ENCODE measurements around the gene ZFYVE19. TPM values are rescaled to one million over a fixed set of nuclear protein-coding genes. Genes with fewer than 3 reads are reported as not detected.
A peak's percentile ranks its signal among the peaks of the same experiment; 100 is the strongest.

Gene ZFYVE19
- total and polyA plus RNA-seq, 2 of the 13 experiments (the other 11 are each of a cell fraction or from before 2014, with no cell fraction given) = 23.3 to 44.0 TPM

DNA sequence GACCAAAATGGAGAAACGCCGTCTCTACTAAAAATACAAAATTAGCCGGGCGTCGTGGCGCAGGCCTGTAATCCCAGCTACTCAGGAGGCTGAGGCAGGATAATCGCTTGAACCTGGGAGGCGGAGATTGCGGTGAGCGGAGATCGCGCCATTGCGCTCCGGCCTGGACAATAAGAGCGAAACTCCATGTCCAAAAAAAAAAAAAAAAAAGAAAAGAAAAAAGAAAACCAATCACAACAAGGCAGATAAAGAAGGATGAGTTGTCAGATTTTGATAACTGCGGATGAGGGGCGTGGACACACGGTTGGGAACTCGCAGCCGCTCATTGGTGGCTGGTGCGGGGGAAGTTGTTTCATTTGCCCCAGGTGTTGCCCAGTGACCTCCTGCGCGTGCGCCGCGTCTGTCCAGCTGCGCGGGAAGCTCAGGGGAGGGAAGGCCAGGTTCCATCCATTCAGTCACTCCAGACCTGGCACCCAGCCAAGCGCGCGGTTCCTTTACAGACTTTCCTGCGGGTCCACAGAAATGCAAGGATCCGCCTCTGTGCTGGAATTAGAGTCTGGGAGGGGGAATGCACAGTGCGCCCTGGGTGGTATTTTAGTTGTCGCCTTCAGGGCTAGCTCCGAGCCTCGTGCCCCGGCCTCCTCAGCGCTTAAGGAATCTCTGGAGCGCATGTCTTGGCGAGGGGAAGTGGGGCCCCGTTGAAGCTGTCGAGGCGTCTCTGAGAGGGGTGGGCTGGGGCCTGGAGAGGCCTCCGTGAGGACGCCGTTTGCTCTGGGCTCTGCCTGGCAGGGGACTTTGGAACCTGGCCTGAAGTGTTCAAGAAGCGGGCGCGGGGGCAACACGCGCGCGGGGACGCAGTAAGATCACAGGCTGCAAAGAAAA, 43.7 kb upstream of the ZFYVE19 start (continued):
- TF ChIP-seq SRSF4 (IDR thresholded peaks at IDR 0.05; ENCODE audit: low read depth, low read length, poor library complexity, severe bottlenecking) = no peak
- 0 out of 2 replicates have a peak, but pooled peaks have one; percentile 25 for TF ChIP-seq ZNF709 (CRISPR knock-in tag; IDR thresholded peaks at IDR 0.05)
- TF ChIP-seq ZNF746 (CRISPR knock-in tag; IDR thresholded peaks at IDR 0.05) = peak; percentile 27; the same call in 1 of the 2 replicates
- peak; percentile 8 for TF ChIP-seq HDAC1 (CRISPR knock-in tag; IDR thresholded peaks at IDR 0.05)
- TF ChIP-seq TMF1 (CRISPR knock-in tag; IDR thresholded peaks at IDR 0.05; ENCODE audit: low read depth) = peak; percentile 77
- no peak for TF ChIP-seq ZNF24 (IDR thresholded peaks at IDR 0.05)
- TF ChIP-seq, protein P1, sequence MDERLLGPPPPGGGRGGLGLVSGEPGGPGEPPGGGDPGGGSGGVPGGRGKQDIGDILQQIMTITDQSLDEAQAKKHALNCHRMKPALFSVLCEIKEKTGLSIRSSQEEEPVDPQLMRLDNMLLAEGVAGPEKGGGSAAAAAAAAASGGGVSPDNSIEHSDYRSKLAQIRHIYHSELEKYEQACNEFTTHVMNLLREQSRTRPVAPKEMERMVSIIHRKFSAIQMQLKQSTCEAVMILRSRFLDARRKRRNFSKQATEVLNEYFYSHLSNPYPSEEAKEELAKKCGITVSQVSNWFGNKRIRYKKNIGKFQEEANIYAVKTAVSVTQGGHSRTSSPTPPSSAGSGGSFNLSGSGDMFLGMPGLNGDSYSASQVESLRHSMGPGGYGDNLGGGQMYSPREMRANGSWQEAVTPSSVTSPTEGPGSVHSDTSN (CRISPR knock-in tag; IDR thresholded peaks at IDR 0.05) = no peak
- no peak for TF ChIP-seq ZBTB3 (CRISPR knock-in tag; IDR thresholded peaks at IDR 0.05; ENCODE audit: borderline replicate concordance, low read depth)
- TF ChIP-seq ARHGAP35 (CRISPR knock-in tag; IDR thresholded peaks at IDR 0.05; ENCODE audit: borderline replicate concordance) = no peak
- TF ChIP-seq, protein P2, sequence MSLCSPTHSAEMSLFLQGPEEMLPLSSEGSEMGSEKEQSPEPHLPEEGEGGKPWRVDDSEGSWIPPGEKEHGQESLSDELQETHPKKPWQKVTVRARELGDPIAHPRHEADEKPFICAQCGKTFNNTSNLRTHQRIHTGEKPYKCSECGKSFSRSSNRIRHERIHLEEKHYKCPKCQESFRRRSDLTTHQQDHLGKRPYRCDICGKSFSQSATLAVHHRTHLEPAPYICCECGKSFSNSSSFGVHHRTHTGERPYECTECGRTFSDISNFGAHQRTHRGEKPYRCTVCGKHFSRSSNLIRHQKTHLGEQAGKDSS (CRISPR knock-in tag; IDR thresholded peaks at IDR 0.05; ENCODE audit: borderline replicate concordance, low read depth) = 0 out of 2 replicates have a peak, but pooled peaks have one; percentile 11
- peak; percentile 70; the same call in 1 of the 2 replicates for TF ChIP-seq SRY (CRISPR knock-in tag; IDR thresholded peaks at IDR 0.05)
- no peak for TF ChIP-seq WIZ (CRISPR knock-in tag; IDR thresholded peaks at IDR 0.05)
- TF ChIP-seq BRCA1 (CRISPR knock-in tag; IDR thresholded peaks at IDR 0.05) = peak; percentile 34; the same call in 1 of the 2 replicates
- TF ChIP-seq, protein P3, sequence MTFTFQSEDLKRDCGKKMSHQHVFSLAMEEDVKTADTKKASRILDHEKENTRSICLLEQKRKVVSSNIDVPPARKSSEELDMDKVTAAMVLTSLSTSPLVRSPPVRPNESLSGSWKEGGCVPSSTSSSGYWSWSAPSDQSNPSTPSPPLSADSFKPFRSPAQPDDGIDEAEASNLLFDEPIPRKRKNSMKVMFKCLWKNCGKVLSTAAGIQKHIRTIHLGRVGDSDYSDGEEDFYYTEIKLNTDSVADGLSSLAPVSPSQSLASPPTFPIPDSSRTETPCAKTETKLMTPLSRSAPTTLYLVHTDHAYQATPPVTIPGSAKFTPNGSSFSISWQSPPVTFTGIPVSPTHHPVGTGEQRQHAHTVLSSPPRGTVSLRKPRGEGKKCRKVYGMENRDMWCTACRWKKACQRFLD (CRISPR knock-in tag; IDR thresholded peaks at IDR 0.05; ENCODE audit: borderline replicate concordance) = 0 out of 2 replicates have a peak, but pooled peaks have one; percentile 34
- no peak for TF ChIP-seq MIER2 (CRISPR knock-in tag; IDR thresholded peaks at IDR 0.05)
- TF ChIP-seq MED1 (CRISPR knock-in tag; IDR thresholded peaks at IDR 0.05) = 0 out of 2 replicates have a peak, but pooled peaks have one; percentile 11
- TF ChIP-seq MXD4 (CRISPR knock-in tag; IDR thresholded peaks at IDR 0.05) = no peak
- TF ChIP-seq, protein P4, sequence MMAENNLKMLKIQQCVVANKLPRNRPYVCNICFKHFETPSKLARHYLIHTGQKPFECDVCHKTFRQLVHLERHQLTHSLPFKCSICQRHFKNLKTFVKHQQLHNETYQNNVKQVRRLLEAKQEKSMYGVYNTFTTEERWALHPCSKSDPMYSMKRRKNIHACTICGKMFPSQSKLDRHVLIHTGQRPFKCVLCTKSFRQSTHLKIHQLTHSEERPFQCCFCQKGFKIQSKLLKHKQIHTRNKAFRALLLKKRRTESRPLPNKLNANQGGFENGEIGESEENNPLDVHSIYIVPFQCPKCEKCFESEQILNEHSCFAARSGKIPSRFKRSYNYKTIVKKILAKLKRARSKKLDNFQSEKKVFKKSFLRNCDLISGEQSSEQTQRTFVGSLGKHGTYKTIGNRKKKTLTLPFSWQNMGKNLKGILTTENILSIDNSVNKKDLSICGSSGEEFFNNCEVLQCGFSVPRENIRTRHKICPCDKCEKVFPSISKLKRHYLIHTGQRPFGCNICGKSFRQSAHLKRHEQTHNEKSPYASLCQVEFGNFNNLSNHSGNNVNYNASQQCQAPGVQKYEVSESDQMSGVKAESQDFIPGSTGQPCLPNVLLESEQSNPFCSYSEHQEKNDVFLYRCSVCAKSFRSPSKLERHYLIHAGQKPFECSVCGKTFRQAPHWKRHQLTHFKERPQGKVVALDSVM (CRISPR knock-in tag; IDR thresholded peaks at IDR 0.05) = peak; percentile 81; the same call in 1 of the 2 replicates
- no peak for TF ChIP-seq ZFP36L2 (CRISPR knock-in tag; IDR thresholded peaks at IDR 0.05)
- TF ChIP-seq ZNF572 (CRISPR knock-in tag; IDR thresholded peaks at IDR 0.05) = no peak
- TF ChIP-seq, protein P5, sequence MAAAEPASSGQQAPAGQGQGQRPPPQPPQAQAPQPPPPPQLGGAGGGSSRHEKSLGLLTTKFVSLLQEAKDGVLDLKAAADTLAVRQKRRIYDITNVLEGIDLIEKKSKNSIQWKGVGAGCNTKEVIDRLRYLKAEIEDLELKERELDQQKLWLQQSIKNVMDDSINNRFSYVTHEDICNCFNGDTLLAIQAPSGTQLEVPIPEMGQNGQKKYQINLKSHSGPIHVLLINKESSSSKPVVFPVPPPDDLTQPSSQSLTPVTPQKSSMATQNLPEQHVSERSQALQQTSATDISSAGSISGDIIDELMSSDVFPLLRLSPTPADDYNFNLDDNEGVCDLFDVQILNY (CRISPR knock-in tag; conservative IDR thresholded peaks at IDR 0.05) = peak; percentile 93

Measured in HepG2 (cell line).